ENCODE results near the gene ARL15.
"Not testable (repeated sequence)": the region's sequence is repeated elsewhere in the genome, so short reads cannot be mapped to it uniquely, and the experiment has no call there.

ARL15 gene

GRCh38 chr5:53985796-53986195 lies 324.6 kb downstream of the ARL15 start:
- no peak overlapping the region for H3K4me3 Mint-ChIP-seq
- H3K27me3 Mint-ChIP-seq (ENCODE audit: low read depth, poor library complexity) = peaks cover 2% of the 10 kb centered on the region
- TF ChIP-seq, protein P1, sequence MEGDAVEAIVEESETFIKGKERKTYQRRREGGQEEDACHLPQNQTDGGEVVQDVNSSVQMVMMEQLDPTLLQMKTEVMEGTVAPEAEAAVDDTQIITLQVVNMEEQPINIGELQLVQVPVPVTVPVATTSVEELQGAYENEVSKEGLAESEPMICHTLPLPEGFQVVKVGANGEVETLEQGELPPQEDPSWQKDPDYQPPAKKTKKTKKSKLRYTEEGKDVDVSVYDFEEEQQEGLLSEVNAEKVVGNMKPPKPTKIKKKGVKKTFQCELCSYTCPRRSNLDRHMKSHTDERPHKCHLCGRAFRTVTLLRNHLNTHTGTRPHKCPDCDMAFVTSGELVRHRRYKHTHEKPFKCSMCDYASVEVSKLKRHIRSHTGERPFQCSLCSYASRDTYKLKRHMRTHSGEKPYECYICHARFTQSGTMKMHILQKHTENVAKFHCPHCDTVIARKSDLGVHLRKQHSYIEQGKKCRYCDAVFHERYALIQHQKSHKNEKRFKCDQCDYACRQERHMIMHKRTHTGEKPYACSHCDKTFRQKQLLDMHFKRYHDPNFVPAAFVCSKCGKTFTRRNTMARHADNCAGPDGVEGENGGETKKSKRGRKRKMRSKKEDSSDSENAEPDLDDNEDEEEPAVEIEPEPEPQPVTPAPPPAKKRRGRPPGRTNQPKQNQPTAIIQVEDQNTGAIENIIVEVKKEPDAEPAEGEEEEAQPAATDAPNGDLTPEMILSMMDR (IDR thresholded peaks at IDR 0.05) = no peak
- peaks cover 23% of the 10 kb centered on the region for H3K36me3 Mint-ChIP-seq (ENCODE audit: low read depth)
- no peak overlapping the region for H3K27ac Mint-ChIP-seq
- no peaks in the 10 kb centered on the region for H3K4me1 Mint-ChIP-seq
- no peaks in the 10 kb centered on the region for H3K9me3 Mint-ChIP-seq
- no peak for DNase-seq

- peaks cover 27% of the 10 kb centered on the region for H3K36me3 Mint-ChIP-seq (ENCODE audit: low read depth)
- TF ChIP-seq, protein P1 (IDR thresholded peaks at IDR 0.05) = no peak
Measured at GRCh38 chr5:53984971-53985370, 325.4 kb downstream of the ARL15 start.

GRCh38 chr5:53983568-53984460 lies 326.6 kb downstream of the ARL15 start:
- peaks cover 6% of the 10 kb centered on the region for H3K9me3 Mint-ChIP-seq
- H3K36me3 Mint-ChIP-seq (ENCODE audit: low read depth) = peaks cover 29% of the 10 kb centered on the region
- TF ChIP-seq, protein P1 (IDR thresholded peaks at IDR 0.05) = no peak
- no peak overlapping the region for H3K27ac Mint-ChIP-seq
- peaks cover 2% of the 10 kb centered on the region for H3K27me3 Mint-ChIP-seq (ENCODE audit: low read depth, poor library complexity)
- DNase-seq = no peak
- H3K4me1 Mint-ChIP-seq = no peaks in the 10 kb centered on the region
- no peak overlapping the region for H3K4me3 Mint-ChIP-seq

More at GRCh38 chr5:53984971-53985370, 325.4 kb downstream of the ARL15 start:
- peaks cover 2% of the 10 kb centered on the region for H3K27me3 Mint-ChIP-seq (ENCODE audit: low read depth, poor library complexity)
- H3K27ac Mint-ChIP-seq = no peak overlapping the region
- peaks cover 5% of the 10 kb centered on the region for H3K9me3 Mint-ChIP-seq
- no peak overlapping the region for H3K4me3 Mint-ChIP-seq
- no peak for DNase-seq
- H3K4me1 Mint-ChIP-seq = no peaks in the 10 kb centered on the region

DNA sequence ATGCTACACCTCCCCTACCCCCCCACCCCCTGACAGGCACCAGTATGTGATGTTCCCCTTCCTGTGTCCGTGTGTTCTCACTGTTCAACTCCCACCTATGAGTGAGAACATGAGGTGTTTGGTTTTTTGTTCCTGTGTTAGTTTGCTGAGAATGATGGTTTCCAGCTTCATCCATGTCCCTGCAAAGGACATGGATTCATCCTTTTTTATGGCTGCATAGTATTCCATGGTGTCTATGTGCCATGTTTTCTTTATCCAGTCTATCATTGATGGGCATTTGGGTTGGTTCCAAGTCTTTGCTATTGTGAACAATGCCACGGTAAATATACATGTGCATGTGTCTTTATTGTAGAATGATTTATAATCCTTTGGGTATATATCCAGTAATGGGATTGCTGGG lies 328.1 kb downstream of the ARL15 start:
- not testable (repeated sequence) for H3K27ac Mint-ChIP-seq; H3K4me1 Mint-ChIP-seq; H3K27me3 Mint-ChIP-seq (ENCODE audit: low read depth, poor library complexity); H3K9me3 Mint-ChIP-seq; H3K4me3 Mint-ChIP-seq; DNase-seq
- H3K36me3 Mint-ChIP-seq (ENCODE audit: low read depth) = peaks cover 29% of the 10 kb centered on the region

DNA sequence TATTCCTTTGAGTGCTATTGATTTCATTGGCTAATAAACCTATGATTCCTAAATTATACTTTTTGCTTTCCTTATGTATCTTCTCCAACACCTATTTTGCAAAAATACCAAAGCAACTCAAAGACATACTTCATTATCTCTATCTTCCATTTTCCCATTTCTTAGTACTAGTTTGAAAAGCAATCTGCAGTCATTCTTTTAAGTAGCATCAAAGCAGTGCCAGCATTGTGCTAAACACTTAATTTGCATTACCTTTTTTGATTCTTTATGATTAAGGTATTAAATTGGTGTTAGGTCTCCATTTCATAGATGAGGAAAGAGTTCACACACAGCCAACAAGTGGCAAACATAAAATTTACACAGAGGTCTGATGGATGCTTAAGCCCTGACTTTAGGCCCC lies 330.3 kb downstream of the ARL15 start:
- H3K4me1 Mint-ChIP-seq = no peaks in the 10 kb centered on the region
- peaks cover 6% of the 10 kb centered on the region for H3K9me3 Mint-ChIP-seq
- peaks cover 2% of the 10 kb centered on the region for H3K27me3 Mint-ChIP-seq (ENCODE audit: low read depth, poor library complexity)
- TF ChIP-seq, protein P1 (IDR thresholded peaks at IDR 0.05) = no peak
- DNase-seq = no peak
- peaks cover 32% of the 10 kb centered on the region for H3K36me3 Mint-ChIP-seq (ENCODE audit: low read depth)
- no peak overlapping the region for H3K4me3 Mint-ChIP-seq
- H3K27ac Mint-ChIP-seq = no peak overlapping the region

- no peak for DNase-seq
- Mint-ChIP-seq H3K4me1 (no peaks in the 10 kb centered on the region), H3K27me3 (ENCODE audit: low read depth, poor library complexity) (no peaks in the 10 kb centered on the region), H3K4me3 (no peak overlapping the region), H3K36me3 (ENCODE audit: low read depth) (peaks cover 9% of the 10 kb centered on the region), H3K27ac (no peak overlapping the region), H3K9me3 (no peaks in the 10 kb centered on the region)
- TF ChIP-seq, protein P1 (IDR thresholded peaks at IDR 0.05) = no peak
Measured at GRCh38 chr5:53974021-53974420, 336.4 kb downstream of the ARL15 start.

Measured in nephron progenitor cell (in vitro differentiated cells).